Middle frontal gyrus (tissue), 1 donor: ENCODE data around the gene TMEM181.
"Not testable (repeated sequence)": the region's sequence is repeated elsewhere in the genome, so short reads cannot be mapped to it uniquely, and the experiment has no call there.

Experiments
- DNase-seq: peaks from one replicate; pipeline ENCODE4 v3.0.0-alpha.2; 2015; ENCODE audit warnings: low spot score; ENCODE audit errors: extremely low spot score

Gene TMEM181

DNA sequence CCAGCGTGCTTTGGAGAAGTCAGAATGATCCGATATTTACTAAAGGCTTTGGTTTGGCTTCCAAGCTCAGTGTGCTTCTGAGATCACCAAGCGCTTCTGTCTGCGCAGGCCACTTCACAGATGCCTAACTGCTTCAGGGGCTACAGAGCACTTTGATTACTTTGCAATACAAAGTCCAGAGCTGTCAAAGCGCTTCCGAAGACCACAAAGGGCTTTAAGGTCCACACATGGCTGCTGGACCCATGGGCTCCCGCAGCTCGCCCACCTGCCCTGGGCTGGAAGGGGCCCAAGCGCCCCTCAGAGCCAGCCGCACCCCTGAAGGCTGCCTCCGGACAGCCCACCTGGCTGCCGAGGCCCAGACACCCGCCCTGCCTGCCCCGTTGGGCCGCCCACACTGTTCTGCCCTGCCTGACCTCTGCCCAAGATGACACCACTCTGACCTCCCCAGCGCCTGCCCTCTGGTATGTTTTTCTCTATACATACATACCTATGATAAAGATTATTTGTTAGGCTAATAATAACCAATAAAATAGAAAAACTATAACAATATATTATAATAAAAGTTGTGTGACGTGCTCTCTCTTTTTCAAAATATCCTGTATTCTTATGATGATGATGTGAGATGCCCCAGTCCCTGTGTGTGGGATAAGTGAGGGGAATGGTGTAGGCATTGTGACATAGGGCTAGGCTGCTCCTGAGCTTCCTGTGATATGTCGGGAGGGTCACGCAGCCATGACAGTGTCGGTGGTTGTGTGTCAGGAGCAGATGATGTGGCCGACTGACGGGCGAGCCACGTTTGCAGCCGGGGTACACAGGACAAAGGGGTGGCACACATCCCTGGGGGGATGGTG is 62.0 kb downstream of the TMEM181 start:
- DNase-seq, result no peak

DNA sequence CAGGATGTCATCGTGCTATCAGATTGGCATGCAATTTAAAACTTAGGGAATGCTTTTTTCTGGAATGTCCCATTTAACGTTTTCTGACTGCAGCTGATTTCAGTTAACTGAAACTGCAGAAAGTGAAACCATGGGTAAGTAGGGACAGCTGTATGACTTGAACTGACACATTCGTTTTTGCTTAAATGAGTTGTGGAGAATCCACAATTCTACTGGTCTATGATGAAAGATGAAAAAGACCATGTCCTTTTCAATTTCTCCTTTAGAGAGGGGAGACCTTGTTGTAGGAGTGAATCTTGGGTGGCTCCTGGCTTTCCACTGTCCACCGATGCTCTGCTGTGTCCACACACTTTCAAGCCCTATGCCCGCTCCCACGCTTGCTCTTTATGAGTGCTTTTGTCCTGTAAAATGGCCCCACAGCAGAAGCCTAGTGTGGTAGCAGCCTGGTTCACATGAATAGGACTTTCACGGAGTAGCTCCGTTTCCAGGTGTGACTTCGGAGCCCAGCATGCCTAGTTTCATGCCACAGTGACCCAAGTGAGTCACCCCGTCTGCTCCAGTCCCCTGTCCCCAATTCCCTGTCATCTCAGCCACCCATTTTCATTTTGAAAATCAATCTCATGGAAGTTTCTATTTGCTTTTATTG is 62.8 kb downstream of the TMEM181 start:
- no peak for DNase-seq

DNA sequence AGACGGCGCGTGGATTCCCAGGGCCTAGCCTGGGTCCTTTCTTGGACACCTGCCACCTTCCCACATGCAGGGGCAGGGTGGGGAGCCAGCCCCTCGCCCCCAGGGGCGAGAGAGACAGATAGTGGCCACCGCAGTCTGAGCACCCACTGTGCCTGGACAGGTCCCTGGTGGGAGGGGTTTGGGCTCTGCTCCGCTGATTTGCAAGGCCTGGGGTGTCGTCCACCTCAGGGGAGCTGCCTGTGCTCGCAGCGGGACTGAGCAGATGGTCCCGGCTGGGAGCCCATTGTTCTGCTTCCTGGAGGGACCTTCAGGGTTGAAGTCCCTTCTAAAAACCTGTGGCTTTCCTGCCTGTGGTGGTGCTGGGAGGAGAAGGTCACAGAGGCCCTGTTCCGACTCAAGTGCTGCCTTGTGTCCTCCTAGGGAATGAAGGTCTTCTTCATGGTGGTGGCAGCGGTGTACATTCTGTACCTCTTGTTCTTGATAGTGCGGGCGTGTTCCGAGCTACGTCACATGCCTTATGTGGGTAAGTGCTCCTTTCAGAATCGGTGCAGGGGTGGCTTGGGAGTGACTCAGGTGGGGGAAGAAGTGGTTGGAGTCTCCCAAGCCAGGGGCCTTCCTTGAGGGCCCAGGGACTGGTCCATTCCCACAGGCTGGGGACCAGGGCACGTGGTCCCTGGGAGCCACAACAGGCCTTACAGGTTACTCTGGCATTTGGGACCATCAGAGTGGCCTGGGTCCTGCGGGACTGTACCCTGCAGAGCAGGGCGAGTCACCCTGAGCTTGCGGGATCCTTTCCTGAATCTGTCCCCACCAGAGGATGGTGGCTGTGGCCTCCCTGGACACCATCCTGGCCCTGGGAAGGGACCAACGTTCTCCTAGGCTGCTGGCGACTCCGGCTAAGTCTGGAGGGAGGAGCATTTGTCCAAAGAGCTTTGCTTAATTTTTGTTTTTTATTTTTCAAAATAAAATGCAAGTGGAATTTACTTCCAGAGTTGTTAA is 65.1 kb downstream of the TMEM181 start:
- no peak for DNase-seq

DNA sequence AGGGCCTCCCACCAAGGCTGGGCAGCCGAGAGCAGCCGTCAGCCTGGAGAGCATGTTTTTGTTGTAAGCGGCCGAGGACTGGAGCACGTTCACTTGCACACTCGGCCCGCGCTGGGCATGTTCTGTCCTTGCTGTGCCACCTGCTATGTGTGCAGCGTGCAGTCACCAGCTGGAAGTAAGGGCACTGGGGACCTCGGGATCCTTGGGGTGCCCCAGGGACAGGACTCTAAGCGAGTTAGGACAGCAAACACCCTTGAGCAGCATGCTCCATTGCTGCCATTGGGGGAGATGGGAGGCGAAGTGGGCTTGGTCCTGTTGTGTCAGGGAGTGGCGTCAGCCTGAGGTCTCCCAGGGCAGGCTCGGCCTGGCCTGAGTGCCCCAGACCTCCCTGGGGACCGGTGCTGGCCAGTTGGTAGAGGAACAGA is 66.0 kb downstream of the TMEM181 start:
- no peak for DNase-seq

DNA sequence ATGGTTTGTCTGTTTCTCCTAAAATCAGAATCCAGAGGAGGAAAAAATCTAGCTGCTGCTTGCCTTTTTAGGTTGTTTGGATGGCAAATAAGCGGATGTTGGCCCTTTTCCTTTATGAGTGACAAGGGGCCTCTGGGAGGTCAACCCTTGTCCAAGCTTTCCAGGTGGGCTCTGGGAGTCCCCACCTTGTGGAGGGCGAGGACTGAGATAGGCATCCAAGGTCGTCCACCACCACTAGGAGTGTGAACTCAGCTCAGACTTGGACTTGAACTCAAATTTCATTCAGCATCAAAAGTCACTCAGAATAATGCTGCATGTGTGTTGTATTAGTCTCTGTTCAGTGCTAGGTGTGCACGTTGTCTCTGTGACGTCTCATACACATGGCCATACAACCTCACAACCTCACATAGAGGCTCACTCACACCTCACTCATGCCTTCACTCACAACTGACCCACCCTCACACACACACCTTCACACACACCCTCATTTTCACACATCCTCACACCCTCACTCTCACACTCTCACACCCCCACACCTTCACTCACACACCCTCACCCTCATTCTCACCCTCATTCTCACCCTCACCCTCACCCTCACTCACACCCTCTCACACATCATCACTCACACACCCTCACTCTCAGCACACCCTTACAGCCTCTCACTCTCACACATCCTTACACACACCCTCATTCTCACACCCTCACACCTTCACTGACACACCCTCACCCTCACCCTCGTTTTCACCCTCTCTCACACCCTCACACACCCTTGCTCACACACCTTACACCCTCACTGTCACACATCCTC is 66.7 kb downstream of the TMEM181 start:
- no peak for DNase-seq

DNA sequence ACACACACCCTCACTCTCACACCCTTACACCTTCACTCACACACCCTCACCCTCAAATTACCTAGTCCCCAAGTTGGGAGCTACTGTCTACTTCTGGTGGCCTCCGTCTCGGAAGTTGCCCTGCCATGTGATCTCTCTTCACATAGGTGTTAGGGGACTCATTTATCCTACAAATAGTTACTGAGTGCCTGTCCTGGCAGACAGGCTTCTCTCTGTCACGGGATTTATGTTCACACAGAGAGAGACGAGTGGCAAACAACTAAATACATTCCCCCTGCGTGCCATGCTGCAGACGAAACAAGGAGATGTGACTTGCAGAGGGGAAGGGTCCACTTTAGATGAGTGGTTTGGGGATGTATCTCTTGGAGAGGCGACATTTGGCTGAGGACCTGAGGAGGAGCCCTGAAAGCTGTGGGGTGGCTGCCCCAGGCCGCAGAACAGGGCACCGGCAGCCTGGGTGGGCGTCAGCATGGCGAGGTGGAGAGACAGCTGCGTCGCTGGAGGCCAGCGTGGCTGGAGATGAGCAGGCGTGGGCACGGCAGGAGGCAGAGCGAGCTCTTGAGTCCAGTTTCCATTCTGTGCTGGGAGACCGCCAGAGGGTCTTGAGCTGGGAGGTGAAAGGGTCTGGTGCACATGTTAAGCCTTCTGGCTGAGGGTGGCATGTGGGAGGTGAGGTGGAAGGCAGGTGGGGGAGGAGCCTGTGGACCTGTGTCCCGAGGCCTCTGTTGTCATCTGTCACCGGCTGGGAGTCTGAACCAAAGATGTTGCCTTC is 67.5 kb downstream of the TMEM181 start:
- no peak for DNase-seq

DNA sequence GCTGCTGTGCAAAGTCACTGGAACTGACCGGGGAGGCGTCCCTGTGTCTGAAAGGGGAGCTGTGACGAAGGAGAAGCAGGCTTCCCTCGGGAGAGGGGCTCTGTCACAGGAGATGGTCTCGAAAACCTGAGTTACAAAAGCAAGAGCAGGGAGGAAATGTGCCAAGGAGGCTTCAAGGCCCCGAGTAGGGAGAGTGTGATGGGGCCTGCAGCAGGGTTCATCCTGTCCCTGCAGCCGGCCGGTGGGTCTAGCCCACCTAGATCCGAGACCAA is 68.0 kb downstream of the TMEM181 start:
- no peak for DNase-seq

DNA sequence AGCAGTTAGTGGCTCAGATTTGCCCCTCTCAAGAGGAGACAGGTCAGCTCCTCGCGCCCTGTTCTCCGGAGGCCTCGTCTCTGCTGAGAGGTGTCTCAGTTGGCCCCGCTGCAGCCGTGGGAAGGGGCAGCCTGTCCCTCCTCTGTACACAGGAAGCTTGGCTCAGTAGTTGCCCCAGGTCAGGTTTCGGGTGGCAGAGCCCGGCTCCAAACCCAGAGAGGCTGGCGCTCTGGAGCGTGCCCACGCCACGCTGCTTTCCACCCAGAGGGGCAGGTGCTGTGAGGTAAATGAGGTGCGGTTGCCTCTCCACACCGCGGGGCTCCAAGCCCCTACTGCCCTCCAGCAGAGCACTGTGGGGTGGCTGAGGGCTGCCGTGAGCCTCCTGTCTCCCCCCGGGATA is 68.7 kb downstream of the TMEM181 start:
- DNase-seq, result no peak

DNA sequence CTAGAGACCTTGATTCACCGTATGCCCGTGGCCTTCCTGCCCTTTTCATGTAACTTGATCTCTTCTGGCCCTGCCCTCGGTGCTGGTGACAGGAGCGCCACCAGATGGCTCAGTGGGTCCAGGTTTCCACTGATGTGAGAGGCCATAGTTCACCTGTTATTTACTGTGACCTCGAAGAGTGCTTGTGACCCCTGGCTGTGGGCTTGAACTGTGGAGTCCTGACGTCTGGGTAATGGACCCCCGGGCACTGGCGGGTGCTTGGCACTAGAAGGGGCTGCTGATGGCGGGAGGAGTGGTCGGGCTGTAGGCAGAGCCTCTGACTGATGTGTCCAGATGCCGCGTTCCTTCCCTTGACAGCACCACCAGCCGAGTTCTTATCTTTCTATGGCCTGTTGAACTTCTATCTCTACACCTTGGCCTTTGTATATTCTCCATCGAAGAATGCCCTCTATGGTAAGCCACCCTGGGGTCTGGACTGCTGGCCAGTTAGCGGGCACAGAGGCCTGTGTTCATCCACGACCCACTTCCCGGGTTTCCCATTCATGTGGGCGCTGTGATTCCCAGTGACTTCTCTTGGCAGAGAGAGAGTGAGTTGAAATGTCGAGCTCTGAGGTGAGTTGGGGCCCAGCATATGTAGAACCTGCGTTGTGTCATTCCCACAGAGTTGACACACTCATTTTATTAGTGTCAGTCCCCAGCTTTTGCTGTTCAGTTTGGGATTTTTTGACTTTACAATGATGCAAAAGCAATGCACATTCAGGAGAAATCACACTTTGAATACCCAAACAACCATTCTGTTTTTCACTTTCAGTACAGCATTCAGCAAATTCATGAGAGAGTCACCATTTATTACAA is 69.7 kb downstream of the TMEM181 start:
- no peak for DNase-seq

DNA sequence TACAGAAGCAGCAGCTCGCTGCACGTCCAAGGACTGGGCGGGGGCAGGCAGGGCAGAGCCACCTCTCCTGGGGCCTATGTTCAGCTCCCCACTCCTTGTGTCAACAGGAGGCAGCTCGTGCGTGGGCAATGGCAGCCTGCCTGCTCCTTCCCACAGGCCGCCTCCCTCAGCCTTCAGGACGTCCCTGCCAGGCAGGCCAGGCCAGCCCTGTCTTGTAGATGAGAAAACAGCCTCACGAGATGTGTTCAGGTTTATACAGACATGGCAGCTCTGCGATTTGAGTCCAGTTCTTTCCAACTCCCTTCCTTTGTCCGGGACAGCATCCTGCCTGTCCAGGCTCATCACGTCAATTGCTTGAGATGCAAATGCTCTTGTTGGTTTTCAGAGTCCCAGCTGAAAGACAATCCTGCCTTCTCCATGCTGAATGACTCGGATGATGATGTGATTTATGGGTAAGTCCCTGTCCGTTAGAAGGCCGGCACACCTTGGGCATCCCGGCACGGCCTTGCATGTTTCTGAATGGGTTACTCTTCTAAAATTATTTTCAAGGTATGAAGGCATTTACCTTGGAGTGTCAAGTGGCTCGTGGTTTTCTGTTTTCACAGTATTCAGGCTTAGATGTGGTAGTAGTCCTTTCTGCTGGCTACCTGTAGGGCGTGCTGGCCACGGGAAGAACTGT is 71.2 kb downstream of the TMEM181 start:
- no peak for DNase-seq

DNA sequence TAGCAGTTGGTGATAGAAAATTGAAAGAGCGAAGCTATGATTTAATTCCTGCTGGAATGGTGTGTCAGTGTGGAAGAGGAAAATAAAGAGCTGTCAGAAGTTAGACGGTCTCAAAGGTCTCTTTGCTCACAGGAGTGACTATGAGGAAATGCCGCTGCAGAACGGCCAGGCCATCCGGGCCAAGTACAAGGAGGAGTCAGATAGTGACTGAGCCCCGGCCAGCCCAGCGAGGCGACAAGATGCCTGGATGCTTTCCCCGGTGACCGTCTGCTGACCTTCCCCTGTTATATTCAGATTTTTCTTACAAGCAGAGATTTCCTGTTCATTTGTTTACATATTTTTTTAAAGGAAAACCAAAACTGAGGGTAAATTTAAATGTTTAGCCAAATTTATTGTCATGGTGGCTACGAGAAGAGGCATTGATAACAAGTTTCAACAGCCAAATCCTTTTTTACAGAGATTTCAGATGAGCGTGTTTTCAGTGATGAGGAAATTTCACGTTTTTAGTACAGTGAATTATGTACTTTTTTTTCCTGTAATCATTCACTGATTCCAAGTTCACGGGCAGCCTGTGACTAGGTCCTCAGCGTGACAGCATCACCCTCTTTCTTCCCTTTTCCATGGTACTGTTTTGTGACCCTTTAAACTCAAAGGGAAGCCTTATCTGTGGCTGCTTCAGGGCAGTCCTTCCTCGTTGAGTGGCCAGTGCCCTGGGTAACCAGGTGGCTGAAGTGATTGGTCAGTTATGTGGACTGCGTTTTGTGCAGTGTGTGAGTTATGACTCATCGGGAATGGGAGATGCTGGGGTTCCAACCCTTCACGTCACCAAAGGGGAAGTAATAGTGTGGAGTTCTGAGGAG is 72.0 kb downstream of the TMEM181 start:
- DNase-seq, result no peak

DNA sequence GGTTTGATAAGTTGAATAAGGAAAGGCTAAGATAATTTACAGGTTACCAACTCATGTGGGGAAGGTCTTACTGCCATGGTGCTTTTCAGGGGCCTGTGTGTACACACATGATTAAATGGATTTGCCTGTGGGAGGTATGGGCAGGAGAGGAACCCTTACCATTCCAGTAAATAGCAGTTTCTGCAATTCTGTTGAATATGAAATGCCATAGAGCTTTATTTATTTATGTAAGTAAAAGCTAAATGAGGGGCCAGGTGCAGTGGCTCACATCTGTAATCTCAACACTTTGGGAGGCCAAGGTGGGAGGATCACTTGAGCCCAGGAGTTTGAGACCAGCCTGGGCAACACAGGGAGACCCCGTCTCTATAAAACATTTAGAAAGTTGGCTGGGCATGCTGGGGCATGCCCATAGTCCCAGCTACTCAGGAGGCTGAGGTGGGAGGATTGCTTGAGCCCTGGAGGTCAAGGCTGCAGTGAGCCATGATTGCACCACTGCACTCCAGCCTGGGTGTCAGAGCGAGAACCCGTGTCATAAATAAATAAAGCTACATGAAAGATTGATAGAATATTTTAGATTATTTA is 72.7 kb downstream of the TMEM181 start:
- not testable (repeated sequence) for DNase-seq

DNA sequence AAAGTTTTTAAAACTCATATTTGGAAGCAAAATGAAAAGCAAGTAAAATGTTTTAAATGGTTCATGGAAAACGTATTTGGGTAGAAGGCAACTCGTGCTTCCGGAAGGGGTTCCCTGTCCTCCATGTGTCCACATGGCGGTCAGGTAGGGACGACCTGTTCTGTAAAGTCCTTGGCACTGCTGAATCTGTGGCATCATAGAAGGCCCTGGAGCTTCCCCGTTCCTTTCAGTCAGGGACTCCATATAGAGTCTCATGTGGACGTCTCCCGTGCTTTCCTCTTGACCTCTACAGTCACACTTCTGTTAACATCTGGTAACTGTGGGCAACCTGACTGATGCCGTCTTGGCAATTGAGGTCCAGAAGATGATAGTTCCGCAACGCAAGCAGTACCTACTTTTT is 73.2 kb downstream of the TMEM181 start:
- DNase-seq, result no peak

DNA sequence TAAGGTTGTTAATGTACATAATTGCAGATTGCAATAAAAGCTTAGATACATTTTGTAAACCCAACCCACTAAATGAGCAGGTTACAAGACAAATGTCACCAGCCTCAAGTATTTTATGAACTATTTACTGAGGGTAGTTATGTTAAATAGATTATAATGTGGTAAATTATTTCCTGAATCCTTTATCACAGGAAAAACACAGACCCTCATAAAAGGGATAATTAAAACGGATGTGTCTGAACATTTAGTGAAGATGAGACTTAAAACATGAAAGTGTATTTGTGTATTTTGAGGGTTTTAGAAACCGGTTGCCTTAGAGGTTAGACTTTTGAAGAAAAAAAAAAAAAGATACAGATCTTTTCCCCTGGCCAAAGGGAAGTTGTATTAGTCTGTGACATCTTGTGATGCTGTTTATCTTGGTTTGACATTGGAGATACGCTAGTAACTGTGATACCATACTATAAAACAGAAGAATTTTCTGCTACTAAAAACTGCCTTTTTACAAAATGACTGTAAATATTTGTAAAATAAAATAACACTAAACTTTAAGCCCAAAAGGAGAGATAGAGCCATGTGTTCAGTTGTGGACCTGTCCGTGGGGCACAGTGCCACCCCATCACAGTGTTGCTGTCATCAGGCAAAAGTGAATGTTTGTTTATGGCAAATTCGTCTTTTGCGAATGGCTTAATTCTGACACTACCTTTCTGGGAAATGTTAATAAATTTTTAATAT is 75.0 kb downstream of the TMEM181 start:
- DNase-seq, result no peak

DNA sequence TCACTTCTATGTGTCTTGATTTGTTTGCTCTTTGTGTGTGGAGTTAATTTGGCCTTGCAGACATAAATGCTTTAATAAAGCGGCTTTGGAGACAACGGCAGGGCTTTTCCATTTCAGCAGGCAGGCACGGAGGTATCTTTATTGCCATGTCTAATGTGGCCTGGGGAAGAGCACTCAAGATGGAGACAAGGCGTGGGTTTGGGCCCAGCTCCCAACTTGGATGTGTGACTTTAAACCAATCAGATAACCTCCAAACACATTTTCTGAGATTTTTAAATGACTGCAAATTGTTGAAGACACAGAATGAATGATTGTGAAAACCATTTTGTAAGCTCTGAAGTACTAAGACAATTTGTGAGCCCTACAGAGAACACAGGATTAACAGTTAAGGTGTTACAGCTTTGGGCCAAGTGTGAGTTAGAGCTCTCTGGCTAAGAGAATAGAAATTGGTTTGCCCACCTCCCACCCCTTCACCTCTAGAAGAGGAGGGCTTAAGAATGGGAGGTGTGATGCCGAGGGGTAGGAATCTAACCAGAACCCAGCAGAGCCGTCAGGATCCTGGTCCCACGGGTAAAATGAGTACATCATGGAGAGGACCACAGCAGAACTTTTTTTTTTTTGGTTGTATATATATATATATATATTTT is 75.7 kb downstream of the TMEM181 start:
- DNase-seq, result no peak

DNA sequence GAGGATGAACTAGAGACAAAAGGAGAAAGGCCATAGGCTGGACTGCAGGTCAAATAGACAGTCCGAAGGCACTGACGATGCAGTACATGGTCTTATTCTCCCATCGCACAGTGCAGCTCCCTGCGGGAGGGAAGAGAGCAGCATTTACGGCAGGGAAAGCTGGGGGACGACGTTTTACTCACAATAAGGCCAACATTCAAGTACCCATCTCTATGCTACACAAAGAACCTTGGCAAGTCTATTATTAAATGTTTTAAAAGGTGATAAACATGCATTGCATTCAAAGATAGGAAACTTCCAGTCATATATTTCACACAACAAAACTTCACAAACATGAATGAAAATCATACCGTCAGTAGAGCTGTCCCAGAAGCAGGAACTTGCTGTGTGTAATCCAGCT is 76.9 kb downstream of the TMEM181 start:
- no peak for DNase-seq
